ENCODE data around the gene DNAJB12.
A peak's percentile ranks its signal among the peaks of the same experiment; 100 is the strongest.
"Not testable (repeated sequence)": the region's sequence is repeated elsewhere in the genome, so short reads cannot be mapped to it uniquely, and the experiment has no call there.

DNAJB12 gene

DNA sequence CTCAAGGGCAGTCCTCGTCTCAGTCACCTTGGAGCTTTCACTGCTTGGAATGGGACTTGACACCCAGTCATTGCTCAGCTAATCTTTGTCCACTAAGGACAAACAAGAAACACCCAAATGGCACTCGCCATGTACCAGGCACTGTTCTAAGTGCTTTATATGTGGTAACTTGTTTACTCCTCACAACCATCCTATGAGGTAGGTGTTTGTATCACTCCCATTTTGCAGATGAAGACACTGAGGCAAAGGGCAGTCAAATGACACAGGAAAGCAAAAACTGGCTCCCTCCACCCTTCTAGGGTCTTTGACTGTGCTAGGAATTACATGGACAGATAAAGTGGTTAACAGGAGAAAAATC lies 24.7 kb downstream of the DNAJB12 start:
- no peak for DNase-seq (ENCODE audit: low spot score)

DNA sequence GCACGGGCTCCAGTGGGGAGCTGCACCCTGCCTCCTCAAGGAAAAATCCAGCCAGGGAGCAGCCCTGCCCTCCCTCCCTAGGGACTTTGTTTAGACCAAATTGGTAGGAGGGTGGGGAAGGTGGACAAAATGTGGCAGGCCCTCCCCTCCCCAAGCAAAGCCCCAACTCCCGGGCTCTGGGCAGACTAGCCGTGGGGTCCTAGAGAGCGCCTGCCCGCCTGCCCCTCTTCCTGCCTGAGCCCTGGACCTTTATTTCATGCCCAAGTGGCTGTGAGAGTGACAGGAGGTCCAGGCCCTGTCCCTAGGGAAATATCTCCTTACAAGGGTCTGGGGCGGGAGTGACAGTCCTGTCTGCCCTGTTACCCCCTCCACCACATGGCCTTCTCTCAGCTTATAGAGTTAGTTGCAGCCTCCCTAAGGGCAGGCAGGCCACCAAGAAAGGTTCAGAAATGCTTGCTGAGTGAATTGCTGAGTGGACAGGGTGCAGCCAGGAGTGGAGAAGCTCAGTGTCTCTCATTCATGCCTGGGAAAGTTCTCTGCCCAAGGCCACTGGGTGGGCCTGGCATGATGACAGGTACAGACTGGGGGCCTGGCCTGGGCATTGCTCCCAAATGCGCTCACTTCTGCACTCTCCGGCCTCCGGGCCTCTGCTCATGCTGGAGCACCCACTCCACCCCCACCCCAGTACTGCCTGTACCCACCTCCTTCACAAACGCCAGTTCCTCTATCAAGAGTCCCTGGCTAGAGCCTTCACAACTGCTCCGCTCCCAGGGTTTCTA lies 25.2 kb downstream of the DNAJB12 start:
- no peak for DNase-seq (ENCODE audit: low spot score)

DNA sequence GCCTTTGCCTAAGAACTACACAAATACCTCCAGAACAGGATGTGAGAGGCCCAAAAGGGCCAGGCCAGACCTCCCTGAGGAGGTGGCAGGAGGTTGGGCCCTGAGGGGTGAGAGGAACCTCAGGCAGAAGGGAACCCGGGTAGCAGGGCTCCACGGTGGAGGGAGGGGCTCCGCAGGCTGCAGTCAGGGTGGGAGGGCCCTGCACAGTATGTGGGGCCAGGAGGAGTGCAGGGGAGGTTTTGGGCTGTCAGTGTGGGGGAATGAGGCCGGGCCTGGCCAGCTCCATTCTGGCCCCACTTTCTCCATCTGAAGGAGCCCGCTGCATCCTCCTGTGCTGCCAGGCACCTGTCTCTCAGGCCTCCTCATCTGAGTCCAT lies 25.9 kb downstream of the DNAJB12 start:
- DNase-seq (ENCODE audit: low spot score): no peak

DNA sequence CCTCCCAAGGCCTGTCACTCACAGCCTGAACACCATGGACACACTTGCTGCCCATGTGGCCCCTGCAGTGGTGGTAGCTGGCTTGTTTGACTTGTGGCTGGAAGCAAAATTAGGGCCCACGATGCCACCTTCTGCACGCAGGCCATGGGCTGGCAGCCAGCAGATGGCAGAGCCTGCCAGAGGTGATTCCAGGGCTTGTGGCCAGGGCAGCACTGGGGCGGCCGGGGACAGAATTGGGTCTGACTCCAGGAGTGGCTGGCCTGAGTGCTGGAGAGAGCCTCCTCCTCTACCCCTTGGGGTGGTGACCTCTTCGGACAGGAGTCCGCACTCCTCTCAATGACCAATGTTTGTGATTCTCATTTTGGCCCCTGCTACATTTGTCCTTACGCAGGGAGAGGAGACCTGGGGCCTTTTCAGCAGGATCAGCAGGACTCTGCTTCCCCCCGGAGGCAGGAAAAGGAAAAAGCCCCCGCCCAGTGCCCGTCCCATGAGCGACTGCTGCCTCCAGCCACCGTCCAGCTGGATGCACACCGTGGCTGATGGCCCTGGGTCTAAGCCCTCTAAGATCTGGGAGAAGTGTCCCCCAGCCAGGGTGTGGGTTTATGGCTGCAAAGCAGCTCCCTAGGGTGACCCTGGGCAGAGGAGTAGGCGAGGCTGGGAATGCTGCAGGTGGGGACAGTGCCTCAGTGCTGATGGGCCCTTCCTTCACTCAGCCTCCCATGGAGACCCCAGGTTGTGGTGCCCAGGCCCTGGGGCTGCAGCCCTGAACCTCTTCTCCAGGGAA lies 26.5 kb downstream of the DNAJB12 start:
- peak; percentile 56 for DNase-seq (ENCODE audit: low spot score)

DNA sequence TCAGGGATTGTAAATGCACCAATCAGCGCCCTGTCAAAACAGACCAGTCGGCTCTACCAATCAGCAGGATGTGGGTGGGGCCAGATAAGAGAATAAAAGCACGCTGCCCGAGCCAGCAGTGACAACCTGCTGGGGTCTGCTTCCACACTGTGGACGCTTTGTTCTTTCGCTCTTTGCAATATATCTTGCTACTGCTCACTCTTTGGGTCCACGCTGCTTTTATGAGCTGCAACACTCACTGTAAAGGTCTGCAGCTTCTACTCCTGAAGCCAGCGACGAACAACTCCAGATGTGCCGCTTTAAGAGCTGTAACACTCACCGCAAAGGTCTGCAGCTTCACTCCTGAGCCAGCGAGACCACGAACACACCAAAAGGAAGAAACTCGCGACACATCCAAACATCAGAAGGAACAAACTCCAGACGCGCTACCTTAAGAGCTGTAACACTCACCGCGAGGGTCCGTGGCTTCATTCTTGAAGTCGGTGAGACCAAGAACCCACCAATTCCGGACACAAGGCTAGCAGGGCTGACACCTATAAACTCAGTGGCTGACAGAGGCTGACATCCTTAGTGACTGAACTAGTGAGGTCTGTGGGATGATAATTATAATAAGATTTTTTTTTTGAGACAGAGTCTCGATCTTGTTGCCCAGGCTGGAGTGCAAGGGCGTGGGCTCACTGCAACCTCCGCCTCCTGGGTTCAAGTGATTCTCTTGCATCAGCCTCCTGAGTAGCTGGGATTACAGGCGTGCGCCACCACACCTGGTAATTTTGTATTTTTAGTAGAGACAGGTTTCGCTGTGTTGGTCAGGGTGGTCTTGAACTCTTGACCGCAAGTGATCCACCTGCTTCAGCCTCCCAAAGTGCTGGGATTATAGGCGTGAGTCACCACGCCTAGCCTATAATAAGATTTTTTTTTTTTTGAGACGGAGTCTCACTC lies 27.8 kb downstream of the DNAJB12 start:
- not testable (repeated sequence) for DNase-seq (ENCODE audit: low spot score)

DNA sequence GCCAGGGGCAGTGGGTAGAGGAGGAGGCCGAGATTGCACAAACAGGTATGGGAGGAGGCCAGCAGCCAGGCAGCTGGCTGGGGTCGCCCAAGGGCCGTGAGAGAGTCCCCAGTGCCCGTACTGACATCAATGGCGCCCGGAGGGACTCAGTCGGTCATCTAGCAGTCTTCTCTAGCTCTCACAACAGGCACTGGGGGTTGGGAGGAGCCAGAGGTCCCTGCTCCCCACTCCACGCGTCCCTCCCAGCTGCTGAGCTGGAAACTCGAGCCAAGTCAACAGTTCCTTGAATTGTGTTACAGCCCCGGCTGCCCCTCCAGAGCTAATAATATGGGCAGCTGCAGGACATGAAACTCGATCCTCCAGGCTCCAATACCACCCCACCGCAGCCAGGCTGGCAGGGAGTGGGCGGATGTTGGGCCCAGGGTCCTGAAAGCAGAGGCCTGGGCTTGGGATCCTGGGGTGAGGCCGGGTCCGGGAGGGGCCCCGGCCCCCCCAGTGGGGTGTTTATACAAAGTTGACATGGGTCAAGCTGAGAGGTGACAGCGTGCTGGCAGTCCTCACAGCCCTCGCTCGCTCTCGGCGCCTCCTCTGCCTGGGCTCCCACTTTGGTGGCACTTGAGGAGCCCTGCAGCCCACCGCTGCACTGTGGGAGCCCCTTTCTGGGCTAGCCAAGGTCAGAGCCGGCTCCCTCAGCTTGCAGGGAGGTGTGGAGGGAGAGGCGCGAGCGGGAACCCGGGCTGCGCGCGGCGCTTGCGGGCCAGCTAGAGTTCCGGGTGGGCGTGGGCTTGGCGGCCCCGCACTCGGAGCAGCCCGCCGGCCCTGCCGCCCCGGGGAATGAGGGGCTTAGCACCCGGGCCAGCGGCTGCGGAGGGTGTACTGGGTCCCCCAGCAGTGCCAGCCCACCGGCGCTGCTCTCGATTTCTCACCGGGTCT lies 29.2 kb downstream of the DNAJB12 start:
- not testable (repeated sequence) for DNase-seq (ENCODE audit: low spot score)

DNA sequence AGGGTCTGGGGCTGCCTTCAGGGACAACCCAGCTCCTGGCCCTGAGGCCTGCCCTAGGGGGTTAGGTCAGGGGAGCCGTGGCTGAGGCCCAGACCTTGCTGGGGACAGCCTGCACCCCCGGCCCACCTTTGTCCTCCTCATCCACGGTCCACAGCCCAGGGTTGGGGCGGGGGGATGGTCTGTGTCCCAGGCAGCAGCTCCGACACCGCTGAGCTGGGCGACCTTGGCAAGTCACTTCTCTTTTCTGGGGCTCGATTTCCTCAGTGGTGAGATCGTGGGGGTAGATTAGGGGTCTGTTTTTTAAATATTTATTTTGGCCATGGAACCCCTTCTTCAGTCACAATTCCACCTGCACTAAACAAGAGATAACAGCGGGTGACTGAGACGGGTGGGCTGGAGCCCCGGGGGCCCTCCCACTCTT lies 30.9 kb downstream of the DNAJB12 start:
- no peak for DNase-seq (ENCODE audit: low spot score)

DNA sequence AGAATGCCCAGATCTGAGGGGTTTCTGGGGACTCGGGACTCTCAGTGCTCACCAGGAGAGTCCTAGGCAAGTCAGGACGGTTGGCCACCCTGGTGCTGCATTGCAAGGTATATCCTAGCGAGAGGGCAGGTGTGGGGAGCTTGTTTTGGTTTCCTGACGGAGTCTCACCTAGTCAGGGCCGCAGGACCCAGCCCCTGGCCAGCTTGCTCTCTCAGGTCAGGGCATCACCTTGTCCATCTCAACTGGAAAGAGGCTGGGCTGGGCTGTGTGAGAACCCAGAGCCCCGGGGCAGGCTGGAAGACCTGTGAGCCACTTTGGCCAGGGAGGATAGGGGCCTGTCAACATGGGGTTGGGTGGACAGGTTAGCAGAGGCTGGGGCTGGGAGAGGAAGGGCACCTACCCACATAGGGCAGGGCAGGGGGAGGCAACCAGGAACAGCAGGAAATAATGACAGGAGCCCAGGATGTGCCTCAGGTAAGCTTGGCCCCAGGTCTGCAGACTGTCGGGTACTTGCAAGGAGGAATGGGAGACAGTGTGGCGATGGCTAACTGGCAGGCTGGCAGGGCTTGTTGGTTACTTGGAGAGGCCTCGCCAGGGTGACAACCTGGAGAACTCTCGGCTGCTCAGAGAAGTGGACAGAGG lies 31.5 kb downstream of the DNAJB12 start:
- DNase-seq (ENCODE audit: low spot score): no peak

DNA sequence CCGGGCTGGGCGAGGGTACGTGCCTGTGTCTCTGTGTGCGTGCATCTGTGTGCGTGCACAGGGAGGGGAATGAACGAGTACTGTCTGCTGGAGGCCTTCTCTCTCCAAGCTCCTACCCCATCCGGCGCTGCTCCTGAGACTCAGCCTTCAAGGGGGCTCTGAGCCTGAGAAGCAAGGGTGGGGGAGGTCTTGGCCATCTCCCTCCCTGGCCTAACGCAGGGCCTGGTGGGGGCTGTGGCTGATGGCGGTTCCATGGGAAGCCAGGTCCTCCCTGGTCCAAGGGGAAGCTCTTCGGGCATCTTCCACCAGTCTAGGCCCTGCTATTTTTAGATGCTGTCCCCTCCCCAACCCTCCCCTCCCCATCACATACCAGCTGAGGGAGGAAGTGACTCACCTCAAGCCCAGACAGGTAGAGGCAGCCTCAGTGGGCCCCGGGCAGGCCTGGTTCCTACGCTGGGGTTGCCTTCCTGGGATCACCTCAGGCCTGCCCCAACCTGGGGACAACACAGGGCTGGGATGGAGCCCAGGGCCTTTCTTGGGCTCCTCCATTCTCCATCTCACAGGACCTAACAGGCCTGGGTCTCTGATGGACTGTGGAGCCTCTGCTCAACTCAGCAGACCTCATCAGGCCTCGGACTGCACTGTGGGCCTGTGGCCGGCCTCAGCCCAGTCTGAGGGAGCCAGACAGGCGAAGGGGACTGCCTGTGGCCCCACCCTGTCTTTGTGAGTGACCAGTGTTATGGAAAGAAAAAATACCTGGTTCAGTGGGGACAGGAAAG lies 32.2 kb downstream of the DNAJB12 start:
- DNase-seq (ENCODE audit: low spot score): no peak

DNA sequence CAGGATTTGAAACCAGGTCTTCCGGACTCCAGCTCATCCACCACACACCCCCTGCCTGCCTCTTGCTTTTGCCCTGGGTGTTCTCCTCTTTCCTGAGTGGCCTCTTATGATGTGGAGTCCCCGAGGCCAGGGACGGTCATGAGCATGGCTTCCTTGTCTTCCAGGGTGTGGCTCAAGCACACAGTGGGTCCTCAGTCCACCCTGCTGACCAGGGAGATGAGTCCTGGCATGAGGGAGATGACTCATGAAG lies 32.8 kb downstream of the DNAJB12 start:
- DNase-seq (ENCODE audit: low spot score): no peak

DNA sequence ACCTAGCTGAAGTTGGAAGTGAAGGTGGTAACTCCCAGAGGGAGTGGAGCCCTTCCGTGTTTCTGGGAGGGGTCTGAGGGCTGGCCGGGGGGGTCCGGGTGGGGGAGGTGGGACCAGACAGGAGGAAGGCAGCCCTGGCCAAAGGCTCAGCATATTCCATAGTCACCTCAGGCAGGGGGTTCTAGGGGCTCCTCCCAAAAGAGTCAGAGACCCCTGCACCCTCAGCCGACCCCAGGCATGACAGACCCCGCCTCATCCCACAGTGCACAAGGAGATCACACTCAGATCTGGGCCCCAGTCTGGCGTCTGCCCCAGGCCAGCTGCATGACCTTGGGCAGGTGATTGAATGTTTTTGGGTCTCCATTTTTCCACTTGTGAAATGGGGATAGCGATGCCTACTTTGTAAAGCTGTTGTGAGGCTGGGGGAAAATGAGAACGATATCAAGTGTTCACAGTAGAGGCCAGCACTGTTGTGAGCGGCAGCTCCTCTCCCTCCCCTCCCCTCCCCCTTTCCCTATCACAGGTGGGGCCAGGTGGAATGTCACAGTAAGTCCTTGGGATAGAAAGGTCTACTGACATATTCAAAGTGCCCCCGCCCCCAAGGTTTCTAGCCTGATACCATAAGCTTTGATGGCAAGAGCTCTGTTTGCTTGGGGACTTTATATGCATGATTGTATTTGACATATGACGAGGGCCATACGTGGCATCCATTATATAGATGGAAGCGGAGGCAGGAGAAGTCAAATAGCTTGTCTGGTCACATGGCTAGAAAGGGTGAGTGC lies 33.3 kb downstream of the DNAJB12 start:
- DNase-seq (ENCODE audit: low spot score): no peak

DNA sequence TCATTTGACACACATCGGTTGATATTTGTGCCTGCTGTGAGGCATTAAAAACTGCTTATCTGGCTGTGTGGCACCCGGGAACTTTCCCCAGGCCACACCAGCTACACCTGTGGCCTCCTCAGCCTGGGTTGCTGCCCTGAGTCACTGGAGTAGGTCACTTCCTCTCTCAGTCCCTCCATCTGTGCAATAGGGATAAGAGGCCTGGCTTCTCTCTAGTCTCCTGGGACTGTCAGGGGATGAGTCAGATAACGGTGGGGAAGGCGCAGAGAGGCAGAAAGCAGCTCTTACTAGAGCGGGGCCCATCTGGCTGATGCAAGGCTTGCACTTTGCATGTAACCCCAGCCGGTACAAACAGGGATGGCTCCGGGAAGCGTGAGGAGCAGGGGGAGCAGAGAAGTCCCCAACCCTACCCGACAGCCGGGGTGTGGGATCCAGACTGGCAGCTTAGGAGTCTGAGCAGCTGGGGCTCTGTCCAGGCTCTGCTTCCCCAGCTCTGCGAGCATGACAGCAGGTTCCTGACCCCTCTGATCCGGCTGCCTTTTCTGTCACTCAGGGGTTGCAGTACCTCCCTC lies 34.0 kb downstream of the DNAJB12 start:
- peak; percentile 78 for DNase-seq (ENCODE audit: low spot score)

DNA sequence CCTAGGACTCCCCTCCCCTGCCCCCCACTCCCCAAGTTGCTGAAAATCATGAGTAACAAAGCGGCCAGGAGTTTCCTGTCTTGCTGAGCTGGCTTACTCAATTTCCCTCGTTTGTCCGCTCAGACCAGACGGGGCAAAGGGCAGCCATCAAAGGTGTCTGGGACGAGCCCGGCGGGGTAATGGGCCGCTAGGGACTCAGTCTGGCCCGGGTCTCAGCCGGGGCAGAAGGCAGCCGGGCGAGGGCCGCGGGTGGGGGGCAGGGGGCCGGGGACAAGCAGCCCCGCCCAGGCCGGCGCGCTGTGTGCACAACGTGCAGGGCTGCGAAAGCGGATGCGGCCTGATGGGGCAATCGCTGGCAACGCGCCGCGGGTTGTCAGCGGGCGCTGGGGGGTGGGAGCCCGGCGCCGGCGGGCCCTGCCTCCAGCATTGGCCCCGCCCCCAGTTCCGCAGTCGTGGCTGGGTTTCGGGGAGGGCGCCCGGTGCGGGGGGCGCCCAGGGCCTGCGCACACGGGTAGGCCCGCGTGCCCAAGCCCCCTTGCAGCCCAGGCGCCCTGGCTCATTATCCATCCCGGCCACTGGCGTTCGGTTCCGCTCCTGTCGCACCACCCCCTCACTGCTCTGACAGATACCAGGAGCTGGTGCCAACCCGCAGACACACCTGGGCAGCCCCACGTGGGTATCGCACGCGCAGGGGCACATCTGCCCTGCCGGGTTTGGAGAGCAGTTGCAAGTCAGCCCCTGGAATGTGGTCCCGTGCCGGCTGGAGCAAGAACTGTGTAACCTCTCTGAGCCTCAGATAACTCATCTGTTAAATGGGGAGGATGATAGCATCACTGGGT lies 35.1 kb downstream of the DNAJB12 start:
- DNase-seq (ENCODE audit: low spot score): peak; percentile 86

DNA sequence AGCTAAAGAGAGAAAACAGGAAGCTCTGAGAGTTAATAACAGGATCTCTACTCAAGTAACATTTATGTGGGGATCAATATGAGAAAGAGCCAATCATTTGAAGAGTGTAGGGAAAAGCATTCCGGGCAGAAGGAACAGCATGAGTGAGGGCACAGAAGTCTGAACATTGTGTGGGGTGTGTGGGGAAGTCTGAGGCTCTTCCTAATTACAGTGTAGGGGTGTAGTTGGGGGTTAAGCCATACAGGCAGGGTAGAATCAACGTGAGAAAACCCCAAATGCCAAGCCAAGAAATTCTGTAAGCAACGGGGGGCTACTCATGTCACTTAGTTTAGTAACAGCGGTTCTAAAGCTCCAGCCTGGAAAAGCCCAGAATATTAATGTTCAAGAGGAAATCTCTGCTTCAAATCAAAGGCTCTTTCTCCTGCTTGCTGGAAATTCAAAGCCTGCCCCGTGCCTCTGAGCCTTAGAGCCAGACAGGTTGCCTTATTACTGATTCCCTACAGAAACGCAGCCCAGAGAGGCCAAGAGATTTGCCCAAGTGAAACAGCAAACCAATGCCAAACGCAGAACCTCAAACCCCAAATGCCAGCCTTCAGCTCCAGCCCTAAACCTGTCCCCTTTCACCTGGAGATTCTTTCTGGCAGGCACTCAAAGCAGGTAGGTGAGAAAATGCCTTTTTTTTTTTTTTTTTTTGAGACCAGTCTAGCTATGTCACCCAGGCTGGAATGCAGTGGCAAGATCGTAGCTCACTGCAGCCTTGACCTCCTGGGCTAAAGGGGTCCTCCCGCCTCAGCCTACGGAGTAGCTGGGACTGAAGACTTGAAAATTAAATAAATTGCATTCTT lies 36.1 kb downstream of the DNAJB12 start:
- DNase-seq (ENCODE audit: low spot score): no peak

DNA sequence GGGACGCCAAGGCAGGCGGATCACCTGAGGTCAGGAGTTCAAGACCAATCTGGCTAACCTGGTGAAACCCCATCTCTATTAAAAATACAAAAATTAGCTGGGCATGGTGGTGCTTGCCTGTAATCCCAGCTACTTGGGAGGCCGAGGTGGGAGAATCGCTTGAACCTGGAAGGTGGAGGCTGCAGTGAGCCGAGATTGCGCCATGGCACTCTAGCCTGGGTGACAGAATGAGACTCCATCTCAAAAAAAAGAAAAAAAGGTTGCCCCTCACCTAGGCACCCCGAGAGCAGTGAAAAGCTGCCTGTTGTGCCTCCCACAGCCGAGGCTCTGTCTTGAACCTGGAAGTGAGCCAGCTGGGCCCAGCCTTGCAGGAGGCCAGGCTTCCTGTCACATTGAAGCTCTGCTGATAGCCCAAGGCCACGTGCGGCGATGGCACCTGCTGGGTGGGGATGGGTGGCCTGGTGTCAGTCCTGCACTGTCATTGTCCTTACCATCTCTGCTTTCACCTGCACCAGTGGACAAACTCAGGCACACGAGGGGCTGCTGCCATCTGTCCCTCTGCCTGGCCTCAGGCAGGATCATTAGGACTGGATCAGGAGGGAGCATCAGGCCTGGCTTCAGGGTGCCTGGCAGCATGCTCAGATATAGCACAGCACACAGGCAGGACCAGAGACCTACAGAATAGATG lies 37.8 kb downstream of the DNAJB12 start:
- no peak for DNase-seq (ENCODE audit: low spot score)

DNA sequence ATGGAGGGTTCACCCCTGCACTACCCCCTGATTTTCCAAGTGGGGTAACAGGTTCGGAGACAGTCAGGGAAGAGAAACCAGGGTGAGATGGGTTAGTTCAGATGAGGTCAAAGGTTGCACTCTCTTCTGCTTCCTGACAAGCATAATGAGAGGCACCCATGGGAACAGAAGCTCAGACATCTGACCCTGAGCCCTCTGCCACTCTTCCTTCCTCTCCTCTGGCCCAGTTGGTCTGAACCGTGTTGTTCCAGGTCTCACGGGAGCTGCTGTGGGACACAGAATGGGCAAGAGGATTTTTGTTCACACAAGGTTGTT lies 38.4 kb downstream of the DNAJB12 start:
- no peak for DNase-seq (ENCODE audit: low spot score)
